LNCAP (cell line): Measurements from ENCODE around the gene ZNF609.

Source experiments
- TF ChIP-seq, protein P1 (sequence below): fragments of 450-650 bp; IDR thresholded peaks from 2 replicates; pipeline ENCODE4 v1.5.1; 2017; ENCODE audit warnings: mild to moderate bottlenecking

ZNF609 gene

GRCh38 chr15:64513823-64514222 is 53.4 kb downstream of the ZNF609 start:
- TF ChIP-seq, protein P1, sequence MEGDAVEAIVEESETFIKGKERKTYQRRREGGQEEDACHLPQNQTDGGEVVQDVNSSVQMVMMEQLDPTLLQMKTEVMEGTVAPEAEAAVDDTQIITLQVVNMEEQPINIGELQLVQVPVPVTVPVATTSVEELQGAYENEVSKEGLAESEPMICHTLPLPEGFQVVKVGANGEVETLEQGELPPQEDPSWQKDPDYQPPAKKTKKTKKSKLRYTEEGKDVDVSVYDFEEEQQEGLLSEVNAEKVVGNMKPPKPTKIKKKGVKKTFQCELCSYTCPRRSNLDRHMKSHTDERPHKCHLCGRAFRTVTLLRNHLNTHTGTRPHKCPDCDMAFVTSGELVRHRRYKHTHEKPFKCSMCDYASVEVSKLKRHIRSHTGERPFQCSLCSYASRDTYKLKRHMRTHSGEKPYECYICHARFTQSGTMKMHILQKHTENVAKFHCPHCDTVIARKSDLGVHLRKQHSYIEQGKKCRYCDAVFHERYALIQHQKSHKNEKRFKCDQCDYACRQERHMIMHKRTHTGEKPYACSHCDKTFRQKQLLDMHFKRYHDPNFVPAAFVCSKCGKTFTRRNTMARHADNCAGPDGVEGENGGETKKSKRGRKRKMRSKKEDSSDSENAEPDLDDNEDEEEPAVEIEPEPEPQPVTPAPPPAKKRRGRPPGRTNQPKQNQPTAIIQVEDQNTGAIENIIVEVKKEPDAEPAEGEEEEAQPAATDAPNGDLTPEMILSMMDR = no peak

- TF ChIP-seq, protein P1 = no peak
These were observed 54.8 kb downstream of the ZNF609 start for GRCh38 chr15:64515196-64515595.

GRCh38 chr15:64515825-64516224 is 55.4 kb downstream of the ZNF609 start:
- TF ChIP-seq, protein P1 = no peak

DNA sequence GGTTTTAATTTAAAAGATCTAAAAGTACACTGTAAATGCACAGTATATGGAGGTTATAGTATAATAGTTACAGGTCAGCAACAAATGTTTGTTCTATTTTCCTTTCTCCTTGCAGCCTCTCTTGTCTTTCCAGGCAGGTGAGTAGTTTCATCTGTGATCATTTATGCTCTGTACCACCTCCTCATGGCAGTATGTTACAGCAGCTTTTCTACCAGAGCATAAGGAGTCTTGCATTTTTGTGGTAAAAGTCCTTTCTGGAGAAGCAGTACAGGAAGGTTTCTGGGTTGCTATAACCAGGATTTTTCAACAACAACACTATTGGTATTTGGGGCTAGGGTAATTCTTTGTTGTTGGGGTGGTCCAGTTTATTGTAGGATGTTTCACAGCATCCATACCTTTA is 59.5 kb downstream of the ZNF609 start:
- TF ChIP-seq, protein P1 = no peak

GRCh38 chr15:64521201-64521600 is 60.8 kb downstream of the ZNF609 start:
- TF ChIP-seq, protein P1 = no peak

DNA sequence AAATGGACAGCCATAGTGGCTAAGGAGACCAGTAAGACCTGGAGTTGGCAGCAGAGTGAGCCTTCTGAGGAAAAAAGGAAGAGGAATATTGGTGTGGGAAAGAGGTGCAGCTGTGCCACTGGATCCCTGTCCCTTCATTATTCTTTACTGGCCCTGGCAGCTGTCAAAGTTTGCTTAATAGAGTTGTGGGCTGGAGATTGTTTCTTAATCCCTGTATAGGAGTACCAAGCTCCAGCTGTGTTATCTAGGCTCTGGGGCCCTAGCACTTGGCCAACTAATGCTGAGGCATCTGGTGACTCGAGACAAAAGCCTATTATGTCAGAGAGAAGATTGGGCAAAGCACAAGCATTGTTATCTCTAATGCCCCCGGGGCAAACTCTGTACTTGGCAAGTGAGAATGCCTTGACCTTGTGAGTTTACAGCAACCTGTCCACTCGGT is 61.4 kb downstream of the ZNF609 start:
- TF ChIP-seq, protein P1 = no peak

DNA sequence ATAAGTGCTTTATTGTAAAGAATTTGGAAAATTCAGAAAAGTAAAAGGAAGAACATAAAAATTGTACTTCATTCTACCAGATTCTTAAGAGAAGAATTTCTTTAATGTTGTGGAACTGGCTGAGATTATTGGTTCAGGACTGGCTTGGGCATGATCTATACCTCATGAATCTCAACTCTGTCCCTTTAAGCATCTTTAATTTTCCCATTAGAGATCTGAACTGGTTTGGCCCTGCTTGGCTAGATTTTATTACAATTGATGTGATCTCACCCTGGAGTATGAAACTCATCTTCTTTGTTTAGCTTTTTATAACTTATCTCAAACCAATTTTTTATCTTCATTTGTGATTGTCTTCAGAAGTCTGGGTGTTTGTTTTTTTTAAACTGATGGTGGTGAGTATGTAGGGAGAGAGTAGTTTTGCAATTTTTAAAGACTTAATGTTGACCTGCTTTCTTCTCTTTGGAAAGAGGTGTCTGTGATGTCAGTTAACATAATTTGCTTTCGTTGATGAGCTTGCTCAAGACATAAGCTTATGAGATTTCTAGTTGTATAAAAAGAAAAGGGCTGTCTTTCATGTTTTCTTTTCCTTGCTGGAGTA is 61.9 kb downstream of the ZNF609 start:
- TF ChIP-seq, protein P1 = no peak

DNA sequence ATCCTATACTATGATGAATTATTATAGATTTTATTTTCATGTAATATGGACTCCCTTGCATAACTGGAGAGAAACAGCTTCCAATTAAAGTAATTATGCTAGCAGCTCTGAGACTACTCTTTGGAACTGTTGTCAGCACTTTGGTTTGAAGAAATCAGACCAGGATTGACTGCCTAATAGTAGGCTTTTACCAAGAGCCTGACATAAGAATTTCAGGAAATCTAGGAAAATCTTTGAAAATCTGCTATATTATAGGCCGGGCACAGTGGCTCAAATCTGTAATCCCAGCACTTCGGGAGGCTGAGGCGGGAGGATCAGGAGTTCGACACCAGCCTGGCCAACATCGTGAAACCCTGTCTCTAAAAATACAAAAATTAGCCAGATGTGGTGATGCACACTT is 62.9 kb downstream of the ZNF609 start:
- TF ChIP-seq, protein P1 = no peak
